Choroid plexus epithelial cell (primary cell): ENCODE data around the gene SPTAN1.

Experiments
- DNase-seq: peaks from one replicate; pipeline ENCODE4 v3.0.0-alpha.2; 2010; ENCODE audit warnings: low read depth
- H3K4me3 ChIP-seq: 2 replicates; pipeline ENCODE4 v1.5.1; 2011; ENCODE audit warnings: low read depth, mild to moderate bottlenecking, control low read depth, low read length, moderate library complexity
- TF ChIP-seq, protein P1 (sequence below): conservative IDR thresholded peaks from 2 replicates; pipeline ENCODE4 v1.5.1; 2011; ENCODE audit warnings: low read depth, mild to moderate bottlenecking, control low read depth, inconsistent platforms, low read length, moderate library complexity

SPTAN1 gene

DNA sequence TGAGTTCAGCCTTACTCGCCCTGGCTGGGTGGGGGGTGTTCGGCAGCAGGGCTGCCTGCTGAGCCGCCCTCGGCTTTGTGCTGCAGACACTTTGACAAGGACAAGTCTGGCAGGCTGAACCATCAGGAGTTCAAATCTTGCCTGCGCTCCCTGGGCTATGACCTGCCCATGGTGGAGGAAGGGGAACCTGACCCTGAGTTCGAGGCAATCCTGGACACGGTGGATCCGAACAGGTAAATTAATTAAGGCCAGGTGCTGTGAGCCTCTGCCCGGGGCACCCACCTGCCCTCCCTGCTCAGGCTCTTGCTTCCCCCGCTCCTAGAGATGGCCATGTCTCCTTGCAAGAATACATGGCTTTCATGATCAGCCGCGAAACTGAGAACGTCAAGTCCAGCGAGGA lies 80.1 kb downstream of the SPTAN1 start:
- TF ChIP-seq, protein P1, sequence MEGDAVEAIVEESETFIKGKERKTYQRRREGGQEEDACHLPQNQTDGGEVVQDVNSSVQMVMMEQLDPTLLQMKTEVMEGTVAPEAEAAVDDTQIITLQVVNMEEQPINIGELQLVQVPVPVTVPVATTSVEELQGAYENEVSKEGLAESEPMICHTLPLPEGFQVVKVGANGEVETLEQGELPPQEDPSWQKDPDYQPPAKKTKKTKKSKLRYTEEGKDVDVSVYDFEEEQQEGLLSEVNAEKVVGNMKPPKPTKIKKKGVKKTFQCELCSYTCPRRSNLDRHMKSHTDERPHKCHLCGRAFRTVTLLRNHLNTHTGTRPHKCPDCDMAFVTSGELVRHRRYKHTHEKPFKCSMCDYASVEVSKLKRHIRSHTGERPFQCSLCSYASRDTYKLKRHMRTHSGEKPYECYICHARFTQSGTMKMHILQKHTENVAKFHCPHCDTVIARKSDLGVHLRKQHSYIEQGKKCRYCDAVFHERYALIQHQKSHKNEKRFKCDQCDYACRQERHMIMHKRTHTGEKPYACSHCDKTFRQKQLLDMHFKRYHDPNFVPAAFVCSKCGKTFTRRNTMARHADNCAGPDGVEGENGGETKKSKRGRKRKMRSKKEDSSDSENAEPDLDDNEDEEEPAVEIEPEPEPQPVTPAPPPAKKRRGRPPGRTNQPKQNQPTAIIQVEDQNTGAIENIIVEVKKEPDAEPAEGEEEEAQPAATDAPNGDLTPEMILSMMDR = no peak
- no peak overlapping the region for H3K4me3 ChIP-seq
- DNase-seq = no peak

GRCh38 chr9:128633057-128633456 lies 80.7 kb downstream of the SPTAN1 start:
- no peak for DNase-seq

GRCh38 chr9:128633601-128634000 lies 81.2 kb downstream of the SPTAN1 start:
- H3K4me3 ChIP-seq = no peak overlapping the region
- TF ChIP-seq, protein P1 = no peak
- DNase-seq = no peak

More at GRCh38 chr9:128633057-128633456, 80.7 kb downstream of the SPTAN1 start:
- TF ChIP-seq, protein P1 = no peak
- no peak overlapping the region for H3K4me3 ChIP-seq

GRCh38 chr9:128634111-128634510 lies 81.7 kb downstream of the SPTAN1 start:
- H3K4me3 ChIP-seq = no peak overlapping the region
- DNase-seq = no peak
- TF ChIP-seq, protein P1 = no peak

DNA sequence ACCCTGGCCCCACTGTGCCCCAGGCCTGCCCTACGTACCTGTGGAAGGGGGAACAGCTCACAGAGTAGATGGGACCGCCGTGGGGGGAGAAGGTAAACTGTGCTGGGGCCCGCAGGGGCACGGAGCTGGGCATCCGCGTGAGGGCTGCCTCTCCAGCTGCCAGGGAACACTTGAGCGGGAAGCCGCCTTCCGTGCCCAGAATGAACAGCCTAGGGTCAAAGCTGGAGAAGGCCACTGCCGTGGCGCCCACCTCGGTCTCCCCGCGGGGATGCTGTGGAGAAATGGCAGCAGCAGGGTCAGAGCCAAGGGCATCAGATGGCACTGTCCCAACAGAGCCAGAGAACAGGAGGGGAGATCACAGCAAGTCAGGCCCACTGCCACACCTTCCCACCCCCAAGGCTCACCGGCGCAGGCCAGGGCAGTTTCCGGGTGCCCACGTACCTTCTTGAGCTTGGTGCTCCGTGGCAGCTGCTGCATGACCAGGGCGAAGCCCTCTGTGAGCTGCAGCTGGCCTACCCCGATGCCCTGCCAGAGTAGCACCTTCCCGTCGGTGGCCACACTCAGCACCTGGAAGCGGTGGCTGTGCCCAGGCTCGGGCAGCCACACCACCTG lies 82.4 kb downstream of the SPTAN1 start:
- H3K4me3 ChIP-seq = no peak overlapping the region
- TF ChIP-seq, protein P1 = no peak
- DNase-seq = no peak

DNA sequence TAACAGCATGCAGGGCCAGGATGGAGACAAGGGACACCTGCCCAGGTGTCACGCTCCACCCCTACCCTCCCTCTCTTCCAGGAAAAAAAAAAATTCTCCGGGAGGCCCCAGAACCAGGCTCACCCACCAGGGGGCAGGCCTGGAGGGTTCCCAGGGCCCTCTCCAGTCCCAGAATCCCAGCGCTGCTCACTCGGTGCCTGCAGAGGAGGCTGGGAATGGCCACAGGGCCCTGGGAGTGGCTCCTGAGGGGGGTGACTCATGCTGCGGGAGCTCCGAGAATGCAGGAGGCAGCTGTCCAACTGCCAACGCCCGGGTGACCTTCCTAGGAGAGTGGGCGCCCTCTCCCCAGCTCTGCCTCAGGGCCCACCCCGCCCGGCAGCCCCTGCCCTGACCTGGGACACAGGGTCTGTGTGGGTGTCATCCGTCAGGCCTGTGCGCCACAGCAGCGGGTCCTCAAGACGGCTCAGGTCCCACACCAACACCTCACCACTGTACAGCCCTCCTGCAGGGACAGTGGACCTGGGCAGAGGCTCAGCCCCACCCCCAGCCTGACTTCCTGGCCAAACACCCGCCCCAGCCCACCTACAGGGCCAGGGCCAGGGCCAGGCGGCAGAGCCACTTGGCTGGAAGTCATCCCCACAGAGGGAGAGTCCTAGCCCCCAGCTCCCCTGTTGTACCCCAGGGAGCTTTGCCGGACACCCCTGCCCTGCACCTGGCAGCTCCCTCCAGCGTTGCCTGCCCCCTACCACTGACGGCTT lies 83.1 kb downstream of the SPTAN1 start:
- TF ChIP-seq, protein P1 = peak; percentile 81
- no peak overlapping the region for H3K4me3 ChIP-seq

GRCh38 chr9:128636024-128636390 lies 83.6 kb downstream of the SPTAN1 start:
- H3K4me3 ChIP-seq = no peak overlapping the region
- DNase-seq = no peak
- TF ChIP-seq, protein P1 = peak; percentile 29

More for the DNA sequence above, 83.1 kb downstream of the SPTAN1 start:
- peak; percentile 93 for DNase-seq
